Aorta (tissue), 5 donors: ENCODE data around the gene KRT7. TPM values are rescaled to one million over a fixed set of nuclear protein-coding genes. Genes with fewer than 3 reads are reported as not detected.
A peak's percentile ranks its signal among the peaks of the same experiment; 100 is the strongest.
"Not testable (repeated sequence)": the region's sequence is repeated elsewhere in the genome, so short reads cannot be mapped to it uniquely, and the experiment has no call there.

Experiments
- ATAC-seq: fragments of 200-7000 bp; cut with Tn5 transposase; one replicate; pipeline ENCODE4 v1.9.1; 2022; ENCODE audit warnings: moderate library complexity; ENCODE audit not compliant: low FRiP score
- DNase-seq, 2 donors: peaks; one replicate each; pipeline ENCODE4 v3.0.0-alpha.2; 2020
- H3K27ac ChIP-seq, 2 donors: one replicate each; pipeline ENCODE4 v1.5.1; 2013; ENCODE audit warnings: low read length in 2 of 2, mild to moderate bottlenecking in 2 of 2, moderate library complexity in 2 of 2, control low read depth in 1 of 2, inconsistent platforms in 1 of 2, low read depth in 1 of 2
- H3K27me3 ChIP-seq, 2 donors: one replicate each; pipeline ENCODE4 v1.6.1; 2013; ENCODE audit warnings: control low read depth in 1 of 2, low read length in 1 of 2, mild to moderate bottlenecking in 1 of 2, moderate library complexity in 1 of 2; ENCODE audit not compliant: insufficient read depth in 2 of 2, control insufficient read depth in 1 of 2
- H3K36me3 ChIP-seq, 2 donors: one replicate each; pipeline ENCODE4 v1.6.1; 2013; ENCODE audit warnings: control low read depth in 1 of 2, low read length in 1 of 2, mild to moderate bottlenecking in 1 of 2; ENCODE audit not compliant: insufficient read depth in 2 of 2, control insufficient read depth in 1 of 2
- H3K4me1 ChIP-seq, 2 donors: one replicate each; pipeline ENCODE4 v1.6.1; 2013; ENCODE audit warnings: low read length in 2 of 2, control low read depth in 1 of 2, mild to moderate bottlenecking in 1 of 2, moderate library complexity in 1 of 2; ENCODE audit not compliant: insufficient read depth in 2 of 2, control insufficient read depth in 1 of 2
- H3K4me3 ChIP-seq, 2 donors: one replicate each; pipeline ENCODE4 v1.5.1; 2013; ENCODE audit warnings: low read length in 2 of 2, control low read depth in 1 of 2, mild to moderate bottlenecking in 1 of 2
- H3K9me3 ChIP-seq: one replicate; pipeline ENCODE4 v1.6.1; 2013; ENCODE audit warnings: mild to moderate bottlenecking, low read length; ENCODE audit not compliant: control insufficient read depth
- WGBS, 2 donors: extraction: QIAGEN DNeasy Blood & Tissue Kit; methylation state at CpG; one replicate each; pipeline ENCODE4 v1.1.7; 2013; 5-methylcytosine and 5-hydroxymethylcytosine counted together
- intact Hi-C, 2 donors: fragments of 100-400 bp; cut with DNase I; formaldehyde crosslinking; loops; one replicate each; pipeline versions ENCODE4 v1.14.2 to v1.15.0; 2022
- polyA plus RNA-seq, 2 donors: library from polyadenylated mRNA; stranded (reverse); fragments of 200-250 nt; gene quantifications; one replicate each; pipeline ENCODE4 v1.2.3, GENCODE V29; 2013
- total RNA-seq, 2 donors: library from RNA; stranded (reverse); fragmentation: NEBNext Ultra II Directional; extraction: Animal tissue kit (Norgen Biotek cat#: 25700); gene quantifications; one replicate each; pipeline ENCODE4 v1.2.1, GENCODE V29; 2021
- donor health status: healthy with polysubstance abuse.
- donor health status: Bipolar disorder and iron deficiency.
- donor health status: DM: no; HTN: no; CAD: no.
- donor health status: DM: no; HTN: no; CAD: no.
- donor health status: DM: yes; HTN: yes; CAD: no.

Gene KRT7
- total and polyA plus RNA-seq, 4 donors: 8.7 to 110 (median 50.0) TPM

DNA sequence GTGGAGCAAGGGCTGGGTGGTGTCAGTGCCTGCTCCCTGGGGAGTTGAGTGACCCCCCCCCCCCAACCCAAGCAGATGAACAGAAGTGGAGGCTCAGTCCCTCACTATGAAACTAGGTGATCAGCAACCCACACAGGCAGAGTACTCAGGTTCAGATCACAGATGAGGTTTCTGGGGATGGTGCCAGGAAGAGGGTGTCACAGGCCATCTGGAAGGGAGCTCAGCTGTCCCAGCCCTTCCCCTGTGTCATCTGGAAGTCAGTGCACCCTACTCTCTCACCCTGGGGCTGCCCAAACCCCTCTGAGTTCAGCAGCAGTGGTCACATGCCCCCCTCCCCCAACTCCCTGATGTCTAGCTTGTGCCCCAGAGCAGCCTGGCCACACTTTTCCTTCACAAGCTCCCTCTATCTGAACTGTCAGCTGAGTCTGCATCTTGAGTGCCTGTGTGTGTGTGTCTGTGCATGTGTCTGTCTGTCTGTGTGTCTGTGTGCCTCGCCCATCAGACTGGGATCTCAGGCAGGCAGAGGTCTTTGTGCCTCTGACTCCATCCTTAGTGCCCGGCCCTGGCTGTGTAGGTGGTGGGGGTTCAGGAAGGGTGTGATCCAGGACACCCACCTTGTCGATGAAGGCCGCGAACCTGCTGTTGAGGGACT, 57.6 kb downstream of the KRT7 start:
- H3K27me3 ChIP-seq, DNase-seq, intact Hi-C loops, H3K4me3 ChIP-seq, H3K27ac ChIP-seq, ATAC-seq, H3K4me1 ChIP-seq, H3K36me3 ChIP-seq, H3K9me3 ChIP-seq: not testable (repeated sequence)
- no CpG with 5 or more reads among the region's 5 CpGs for WGBS, 2 donors

GRCh38 chr12:52291267-52291935, 58.4 kb downstream of the KRT7 start, which contains the start of gene KRT81:
KRT81 (minus strand) TSS chr12:52291534; CDS start chr12:52291465, 69 bp downstream.
- Histone ChIP-seq H3K36me3 (no peaks in the 10 kb centered on the region), H3K27ac (no peak within 1 kb of the TSS), H3K27me3 (no peaks in the 10 kb centered on the region), H3K4me1 (no peaks in the 10 kb centered on the region), H3K9me3 (no peaks in the 10 kb centered on the region), H3K4me3 (no peak within 1 kb of the TSS)
- WGBS, 2 donors: 39 to 48% methylated on average over 19 to 25 of the region's 32 CpGs
- DNase-seq: no peak
- no peak for ATAC-seq
- intact Hi-C loops: no loop called here

GRCh38 chr12:52293926-52294325, 60.9 kb downstream of the KRT7 start:
- Histone ChIP-seq H3K4me1 (no peaks in the 10 kb centered on the region), H3K27ac (no peak overlapping the region), H3K36me3 (no peaks in the 10 kb centered on the region), H3K4me3 (no peak overlapping the region), H3K9me3 (no peaks in the 10 kb centered on the region), H3K27me3 (no peaks in the 10 kb centered on the region)
- no peak for ATAC-seq
- DNase-seq: peak in 1 of 2 donors; percentile 1
- WGBS, 2 donors: 88 to 90% methylated on average over 1 of the region's 1 CpG
- intact Hi-C loops: no loop called here

DNA sequence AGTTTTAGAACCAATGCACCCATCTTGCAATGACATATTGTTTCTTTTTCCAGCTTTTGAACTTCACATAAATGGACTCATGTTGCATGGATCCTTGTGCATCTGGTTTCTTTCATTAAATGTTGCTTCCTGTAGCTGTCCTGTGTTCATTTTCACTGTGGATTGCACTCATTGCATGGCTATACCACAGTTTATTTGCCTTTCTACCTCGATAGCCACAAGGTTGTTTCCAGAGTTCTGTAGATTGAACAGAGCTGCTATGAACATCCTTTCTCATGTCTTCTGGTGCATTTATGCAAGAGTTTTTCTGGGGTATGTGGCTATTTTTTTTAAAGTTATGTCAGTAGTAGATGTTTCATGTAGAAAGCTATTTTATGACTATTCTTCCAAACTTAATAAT, 61.8 kb downstream of the KRT7 start:
- Histone ChIP-seq H3K27me3 (no peaks in the 10 kb centered on the region), H3K4me3 (no peak overlapping the region), H3K4me1 (no peaks in the 10 kb centered on the region), H3K36me3 (no peaks in the 10 kb centered on the region), H3K9me3 (no peaks in the 10 kb centered on the region), H3K27ac (no peak overlapping the region)
- DNase-seq: no peak
- WGBS, 2 donors: 56 to 58% methylated on average over 1 of the region's 1 CpG
- ATAC-seq: no peak
- intact Hi-C loops: no loop called here

DNA sequence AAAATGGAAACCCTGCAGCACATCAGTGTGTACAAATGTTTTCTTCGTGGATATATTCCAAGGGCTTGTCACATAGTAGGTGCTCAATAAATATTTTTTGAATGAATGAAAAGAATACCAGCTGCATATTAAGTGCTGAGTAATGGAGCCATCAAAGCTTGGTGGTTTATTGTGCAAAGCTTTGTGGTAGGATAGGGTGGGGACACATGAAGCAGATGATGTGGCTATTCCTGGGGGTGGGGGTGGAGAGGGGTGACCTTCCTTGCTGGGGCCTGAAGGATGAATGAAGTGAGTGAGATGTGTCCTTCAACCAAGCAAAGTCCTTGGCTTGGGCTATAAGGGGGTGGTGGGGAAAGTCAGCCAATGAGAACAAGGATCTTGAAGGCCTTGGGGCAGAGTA, 62.6 kb downstream of the KRT7 start:
- DNase-seq: peak in 1 of 2 donors; percentile 1
- WGBS, 2 donors: 79 to 88% methylated on average over 1 of the region's 1 CpG
- Histone ChIP-seq H3K36me3 (no peaks in the 10 kb centered on the region), H3K4me3 (no peak overlapping the region), H3K4me1 (no peaks in the 10 kb centered on the region), H3K27me3 (no peaks in the 10 kb centered on the region), H3K27ac (no peak overlapping the region), H3K9me3 (no peaks in the 10 kb centered on the region)
- intact Hi-C loops: no loop called here
- ATAC-seq: no peak

DNA sequence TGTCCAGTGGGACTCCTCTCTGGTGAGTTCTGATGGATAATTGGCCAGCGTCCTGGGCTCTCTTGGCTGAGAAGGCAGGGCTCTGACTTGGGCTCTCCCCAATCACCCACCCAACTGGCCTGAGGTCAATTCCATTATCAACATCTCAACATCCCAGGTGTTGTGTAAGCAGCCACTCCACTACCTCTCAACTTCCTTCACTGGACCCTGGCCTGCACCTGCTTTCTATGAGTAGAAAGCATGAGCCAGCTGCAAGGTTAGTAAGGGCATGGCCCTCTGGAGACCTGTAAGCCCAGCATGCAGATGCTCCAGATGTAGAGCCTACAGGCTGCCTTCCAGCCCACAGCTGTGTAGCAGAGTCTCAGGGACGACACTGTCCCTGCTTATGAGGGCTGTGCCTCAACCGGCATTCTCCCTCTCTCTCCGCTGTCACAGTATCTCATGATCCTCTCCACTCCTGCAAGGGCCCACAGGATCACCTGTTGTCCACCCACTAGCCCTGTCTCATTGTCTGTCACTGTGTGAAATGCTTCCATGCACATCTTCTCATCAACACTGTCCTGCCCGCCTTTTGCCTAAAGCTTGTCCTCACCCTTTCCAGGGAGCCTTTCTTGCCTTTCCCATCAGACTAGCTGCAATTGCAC, 63.7 kb downstream of the KRT7 start:
- no peaks in the 10 kb centered on the region for H3K9me3 ChIP-seq
- no peak overlapping the region for H3K27ac ChIP-seq
- DNase-seq: peak in 1 of 2 donors; percentile 35
- H3K4me1 ChIP-seq: no peaks in the 10 kb centered on the region
- ATAC-seq: peak; percentile 38
- no peak overlapping the region for H3K4me3 ChIP-seq
- intact Hi-C loops: no loop called here
- 93 to 96% methylated on average over 5 of the region's 5 CpGs for WGBS, 2 donors
- H3K27me3 ChIP-seq: no peaks in the 10 kb centered on the region
- no peaks in the 10 kb centered on the region for H3K36me3 ChIP-seq

Other genes with a start within 250 kb of the KRT7 start
- 100 to 1,000 TPM in 1 of 2 donors, 10 to 100 TPM in 1; 64.2 to 129 TPM for gene TAMALIN, start 226.3 kb upstream of the KRT7 start, total RNA-seq
- 10 to 100 TPM in 1 of 2 donors, 1 to 10 TPM in 1; 7.1 to 13.8 TPM for gene TAMALIN, start 226.3 kb upstream of the KRT7 start, polyA plus RNA-seq
- 100 to 1,000 TPM; 175 to 677 TPM for gene NR4A1, start 181.8 kb upstream of the KRT7 start, total RNA-seq
- 100 to 1,000 TPM in 1 of 2 donors, 10 to 100 TPM in 1; 48.2 to 392 TPM for gene NR4A1, start 181.8 kb upstream of the KRT7 start, polyA plus RNA-seq
- gene ATG101, start 163.3 kb upstream of the KRT7 start, total RNA-seq: 10 to 100 TPM; 28.2 to 32.2 TPM
- gene ATG101, start 163.3 kb upstream of the KRT7 start, polyA plus RNA-seq: 10 to 100 TPM; 40.9 to 44.0 TPM
- gene SMIM41, start 153.5 kb upstream of the KRT7 start, total RNA-seq: under 1 TPM in 1 of 2 donors, not detected in 1; 0.84 TPM
- gene SMIM41, start 153.5 kb upstream of the KRT7 start, polyA plus RNA-seq: not detected
- under 1 TPM; 0.12 to 0.71 TPM for gene KRT80, start 41.2 kb upstream of the KRT7 start, total RNA-seq
- under 1 TPM in 1 of 2 donors, not detected in 1; 0.20 TPM for gene KRT80, start 41.2 kb upstream of the KRT7 start, polyA plus RNA-seq
- gene KRT86, start 41.4 kb downstream of the KRT7 start, total RNA-seq: under 1 TPM; 0.39 to 0.45 TPM
- 1 to 10 TPM; 2.1 to 3.2 TPM for gene KRT86, start 41.4 kb downstream of the KRT7 start, polyA plus RNA-seq
- under 1 TPM in 1 of 2 donors, not detected in 1; 0.45 TPM for gene KRT81, start 58.3 kb downstream of the KRT7 start, total RNA-seq
- 1 to 10 TPM in 1 of 2 donors, not detected in 1; 2.9 TPM for gene KRT81, start 58.3 kb downstream of the KRT7 start, polyA plus RNA-seq
- not detected for gene KRT83, start 88.2 kb downstream of the KRT7 start, total RNA-seq
- not detected for gene KRT83, start 88.2 kb downstream of the KRT7 start, polyA plus RNA-seq
- not detected for gene KRT85, start 134.2 kb downstream of the KRT7 start, total RNA-seq
- not detected for gene KRT85, start 134.2 kb downstream of the KRT7 start, polyA plus RNA-seq
- gene KRT84, start 152.4 kb downstream of the KRT7 start, total RNA-seq: not detected
- gene KRT84, start 152.4 kb downstream of the KRT7 start, polyA plus RNA-seq: not detected
- not detected for gene KRT82, start 173.1 kb downstream of the KRT7 start, total RNA-seq
- gene KRT82, start 173.1 kb downstream of the KRT7 start, polyA plus RNA-seq: not detected
- not detected for gene KRT75, start 201.1 kb downstream of the KRT7 start, total RNA-seq
- not detected for gene KRT75, start 201.1 kb downstream of the KRT7 start, polyA plus RNA-seq
- not detected for gene KRT6B, start 218.9 kb downstream of the KRT7 start, total RNA-seq
- under 1 TPM in 1 of 2 donors, not detected in 1; 0.18 TPM for gene KRT6B, start 218.9 kb downstream of the KRT7 start, polyA plus RNA-seq
- gene KRT6C, start 240.6 kb downstream of the KRT7 start, total RNA-seq: not detected
- gene KRT6C, start 240.6 kb downstream of the KRT7 start, polyA plus RNA-seq: under 1 TPM; 0.08 to 0.25 TPM